H1 (cell line): ENCODE measurements around the gene DAG1. TPM values are rescaled to one million over a fixed set of nuclear protein-coding genes. Genes with fewer than 3 reads are reported as not detected.

Source experiments
- CTCF ChIA-PET: fragments of 300-600 bp; sonication (Branson Sonifier 250); formaldehyde crosslinking; loops from one replicate; lab custom pipeline; 2021; ENCODE audit not compliant: partially characterized antibody; lab: Charles Lee
- POLR2A ChIA-PET: fragments of 300-600 bp; sonication (Branson Sonifier 250); formaldehyde crosslinking; loops from one replicate; lab custom pipeline; 2021; ENCODE audit warnings: inconsistent platforms; ENCODE audit not compliant: partially characterized antibody; lab: Charles Lee
- DNase-seq, 2 experiments: peaks; one replicate each; pipeline versions ENCODE4 v3.0.0 to v3.0.0-alpha.2; 2010 to 2022; ENCODE audit warnings: low spot score in 2 of 2, low read depth in 1 of 2, mixed read lengths in 1 of 2
- FAIRE-seq: peaks from 2 replicates; lab custom pipeline; 2011; peaks lifted over from hg19 to GRCh38; lab: Jason Lieb, UNC
- H2AFZ ChIP-seq: 2 replicates; pipeline ENCODE4 v1.8.1; 2012; ENCODE audit warnings: low read length, inconsistent platforms
- H2AK5ac ChIP-seq: 2 replicates; pipeline ENCODE4 v1.6.1; 2013; ENCODE audit warnings: low read depth, low read length
- H2BK120ac ChIP-seq: replicated peaks from 2 replicates; pipeline ENCODE3; 2013; ENCODE audit warnings: low read depth, low read length, inconsistent platforms
- H2BK12ac ChIP-seq: 2 replicates; pipeline ENCODE4 v1.6.1; 2013; ENCODE audit warnings: low read depth, low read length
- H2BK15ac ChIP-seq: 2 replicates; pipeline ENCODE4 v1.6.1; 2013; ENCODE audit warnings: low read length
- H2BK20ac ChIP-seq: 2 replicates; pipeline ENCODE4 v1.6.1; 2013; ENCODE audit warnings: low read length
- H2BK5ac ChIP-seq: 2 replicates; pipeline ENCODE4 v1.6.1; 2013; ENCODE audit warnings: low read depth, low read length
- H3K14ac ChIP-seq: 2 replicates; pipeline ENCODE4 v1.6.1; 2013; ENCODE audit warnings: inconsistent platforms; ENCODE audit not compliant: insufficient read length
- H3K18ac ChIP-seq: 2 replicates; pipeline ENCODE4 v1.6.1; 2013; ENCODE audit warnings: low read length; ENCODE audit errors: extremely low read depth
- H3K23ac ChIP-seq: 2 replicates; pipeline ENCODE4 v1.6.1; 2013; ENCODE audit warnings: inconsistent platforms; ENCODE audit not compliant: insufficient read length
- H3K23me2 ChIP-seq: 2 replicates; pipeline ENCODE4 v1.6.1; 2013; ENCODE audit warnings: low read depth, low read length
- H3K27ac ChIP-seq: 2 replicates; pipeline ENCODE4 v1.6.1; 2011; ENCODE audit warnings: low read depth, low read length, inconsistent platforms
- H3K27me3 ChIP-seq, 4 experiments: replicated peaks in 1 of 4; 1 replicate in 1 of 4; 2 replicates in 3 of 4; pipeline versions ENCODE4 v1.6.1 to v1.8.1; 2011 to 2013; ENCODE audit warnings: low read length in 3 of 4, mild to moderate bottlenecking in 3 of 4, inconsistent platforms in 2 of 4, mixed read lengths in 2 of 4, moderate library complexity in 1 of 4; ENCODE audit not compliant: control insufficient read depth in 3 of 4, insufficient read depth in 3 of 4; ENCODE audit errors: extremely low read depth in 1 of 4
- H3K36me3 ChIP-seq, 4 experiments: 2 replicates each; pipeline versions ENCODE4 v1.6.1 to v1.8.1; 2011 to 2013; ENCODE audit warnings: mild to moderate bottlenecking in 4 of 4, low read length in 3 of 4, moderate library complexity in 2 of 4, control low read depth in 1 of 4, inconsistent platforms in 1 of 4; ENCODE audit not compliant: insufficient read depth in 4 of 4, control insufficient read depth in 2 of 4
- H3K4ac ChIP-seq: replicated peaks from 2 replicates; pipeline ENCODE3; 2013; ENCODE audit warnings: low read length, low read depth, mixed read lengths, inconsistent platforms; ENCODE audit not compliant: insufficient read length
- H3K4me1 ChIP-seq, 4 experiments: replicated peaks in 1 of 4; 1 replicate in 1 of 4; 2 replicates in 3 of 4; pipeline versions ENCODE4 v1.6.1 to v1.8.1; 2011 to 2013; ENCODE audit warnings: low read length in 3 of 4, inconsistent platforms in 2 of 4, mixed read lengths in 1 of 4; ENCODE audit not compliant: insufficient read depth in 4 of 4, control insufficient read depth in 3 of 4
- H3K4me2 ChIP-seq, 2 experiments: 2 replicates each; pipeline versions ENCODE4 v1.6.1 to v1.8.1; 2011 to 2013; ENCODE audit warnings: low read depth in 2 of 2, low read length in 2 of 2, control low read depth in 1 of 2, inconsistent platforms in 1 of 2, mild to moderate bottlenecking in 1 of 2; ENCODE audit not compliant: insufficient read depth in 1 of 2
- H3K4me3 ChIP-seq, 4 experiments: fragments of 200-600, 300-600 bp in 1 of 4; sonication (generic), shearing (Covaris generic), sonication (Bioruptor Twin) in 1 of 4; 2 replicates each; pipeline versions ENCODE4 v1.5.1 to v1.8.1; 2011 to 2016; ENCODE audit warnings: low read length in 4 of 4, low read depth in 3 of 4, control low read depth in 2 of 4, inconsistent platforms in 2 of 4, mild to moderate bottlenecking in 2 of 4, mixed read lengths in 1 of 4, moderate library complexity in 1 of 4; ENCODE audit not compliant: insufficient read depth in 2 of 4; ENCODE audit errors: extremely low read depth in 1 of 4
- H3K56ac ChIP-seq: replicated peaks from 2 replicates; pipeline ENCODE3; 2013; ENCODE audit warnings: low read depth, mild to moderate bottlenecking, mixed read lengths, low read length, inconsistent platforms; ENCODE audit not compliant: insufficient read length
- H3K79me1 ChIP-seq: 2 replicates; pipeline ENCODE4 v1.6.1; 2013; ENCODE audit warnings: low read depth, low read length, control low read depth
- H3K79me2 ChIP-seq, 2 experiments: 2 replicates each; pipeline versions ENCODE4 v1.6.1 to v1.8.1; 2012 to 2013; ENCODE audit warnings: low read length in 2 of 2, mild to moderate bottlenecking in 2 of 2, inconsistent platforms in 1 of 2; ENCODE audit not compliant: insufficient read depth in 2 of 2, control insufficient read depth in 1 of 2
- H3K9ac ChIP-seq, 4 experiments: replicated peaks in 1 of 4; 1 replicate in 1 of 4; 2 replicates in 3 of 4; pipeline versions ENCODE4 v1.6.1 to v1.8.1; 2011 to 2013; ENCODE audit warnings: low read depth in 3 of 4, low read length in 3 of 4, control low read depth in 2 of 4, mild to moderate bottlenecking in 2 of 4, moderate library complexity in 2 of 4, inconsistent platforms in 1 of 4; ENCODE audit errors: extremely low read depth in 1 of 4
- H3K9me3 ChIP-seq, 2 experiments: 2 replicates each; pipeline versions ENCODE4 v1.6.1 to v1.8.1; 2012 to 2013; ENCODE audit warnings: mild to moderate bottlenecking in 2 of 2, moderate library complexity in 2 of 2, control low read depth in 1 of 2, inconsistent platforms in 1 of 2, low read depth in 1 of 2, low read length in 1 of 2, mixed read lengths in 1 of 2; ENCODE audit not compliant: insufficient read depth in 2 of 2
- H4K20me1 ChIP-seq, 2 experiments: replicated peaks in 1 of 2; 2 replicates each; pipeline versions ENCODE3 to v1.8.1; 2011 to 2013; ENCODE audit warnings: inconsistent platforms in 2 of 2, low read length in 2 of 2, mild to moderate bottlenecking in 1 of 2; ENCODE audit not compliant: insufficient read depth in 2 of 2, control insufficient read depth in 1 of 2
- H4K5ac ChIP-seq: 2 replicates; pipeline ENCODE4 v1.6.1; 2013; ENCODE audit warnings: low read length, low read depth, mixed read lengths, inconsistent platforms; ENCODE audit not compliant: insufficient read length
- H4K8ac ChIP-seq: 2 replicates; pipeline ENCODE4 v1.8.0; 2013; ENCODE audit warnings: mild to moderate bottlenecking, moderate library complexity, low read length, inconsistent platforms; ENCODE audit not compliant: insufficient read depth; ENCODE audit errors: extremely low read depth
- H4K91ac ChIP-seq: replicated peaks from 2 replicates; pipeline ENCODE3; 2013; ENCODE audit warnings: low read length, mixed read lengths, inconsistent platforms; ENCODE audit not compliant: insufficient read length
- EGR1 ChIP-seq: IDR thresholded peaks from 2 replicates; pipeline ENCODE4 v1.6.1; 2011; ENCODE audit warnings: low read depth, low read length, borderline replicate concordance
- NRF1 ChIP-seq: IDR thresholded peaks from 2 replicates; pipeline ENCODE4 v1.6.1; 2011; ENCODE audit warnings: mild to moderate bottlenecking, low read depth, low read length, improper control_type of control experiment
- POLR2A ChIP-seq, 2 experiments: IDR thresholded peaks; 1 replicate in 1 of 2; 2 replicates in 1 of 2; pipeline ENCODE4 v1.6.1; 2011; ENCODE audit warnings: low read depth in 2 of 2, low read length in 2 of 2, mild to moderate bottlenecking in 2 of 2; ENCODE audit errors: control extremely low read depth in 1 of 2
- RAD21 ChIP-seq, 2 experiments: IDR thresholded peaks in 1 of 2; conservative IDR thresholded peaks in 1 of 2; 2 replicates each; pipeline ENCODE4 v1.6.1; 2011; ENCODE audit warnings: low read depth in 2 of 2, low read length in 2 of 2, improper control_type of control experiment in 1 of 2, inconsistent platforms in 1 of 2, mild to moderate bottlenecking in 1 of 2, moderate library complexity in 1 of 2
- RFX5 ChIP-seq: IDR thresholded peaks from 2 replicates; pipeline ENCODE4 v1.6.1; 2011; ENCODE audit warnings: low read depth, low read length, improper control_type of control experiment, borderline replicate concordance
- WGBS, 2 experiments: shearing (Covaris generic) in 1 of 2; methylation state at CpG; one replicate each; pipeline versions ENCODE4 v1.1.6 to v1.1.7; 2013 to 2015; ENCODE audit warnings: low lambda C conversion rate in 2 of 2, mixed read lengths in 2 of 2, inconsistent platforms in 1 of 2, low coverage in 1 of 2, missing lambda C conversion rate in 1 of 2; ENCODE audit not compliant: insufficient replicate concordance in 2 of 2, insufficient coverage in 1 of 2, insufficient read length in 1 of 2; ENCODE audit errors: extremely low coverage in 1 of 2, missing lambda C conversion rate in 1 of 2; 5-methylcytosine and 5-hydroxymethylcytosine counted together
- polyA plus RNA-seq, 7 experiments: library from polyadenylated mRNA; depleted of rRNA in 3 of 7; stranded (reverse) in 5 of 7; unstranded in 2 of 7; fragments of >200 nt in 5 of 7; fragments of 200-250 nt in 2 of 7; gene quantifications; 1 replicate in 5 of 7; 2 replicates in 1 of 7; 4 replicates in 1 of 7; pipeline versions ENCODE4 v1.2.1 to v1.2.3, GENCODE V29; 2011 to 2013; ENCODE audit warnings: missing spikeins in 2 of 7, mixed read lengths in 2 of 7
- total RNA-seq: library from RNA; stranded (reverse); fragmentation: NEBNext Ultra II Directional; extraction: Animal tissue kit (Norgen Biotek cat#: 25700); gene quantifications from 2 replicates; pipeline ENCODE4 v1.2.1, GENCODE V29; 2021

DAG1 gene
- total and polyA plus RNA-seq, 2 of the 8 experiments (the other 6 are each of a cell fraction or from before 2014, with no cell fraction given), result 97.5 to 138 TPM

DNA sequence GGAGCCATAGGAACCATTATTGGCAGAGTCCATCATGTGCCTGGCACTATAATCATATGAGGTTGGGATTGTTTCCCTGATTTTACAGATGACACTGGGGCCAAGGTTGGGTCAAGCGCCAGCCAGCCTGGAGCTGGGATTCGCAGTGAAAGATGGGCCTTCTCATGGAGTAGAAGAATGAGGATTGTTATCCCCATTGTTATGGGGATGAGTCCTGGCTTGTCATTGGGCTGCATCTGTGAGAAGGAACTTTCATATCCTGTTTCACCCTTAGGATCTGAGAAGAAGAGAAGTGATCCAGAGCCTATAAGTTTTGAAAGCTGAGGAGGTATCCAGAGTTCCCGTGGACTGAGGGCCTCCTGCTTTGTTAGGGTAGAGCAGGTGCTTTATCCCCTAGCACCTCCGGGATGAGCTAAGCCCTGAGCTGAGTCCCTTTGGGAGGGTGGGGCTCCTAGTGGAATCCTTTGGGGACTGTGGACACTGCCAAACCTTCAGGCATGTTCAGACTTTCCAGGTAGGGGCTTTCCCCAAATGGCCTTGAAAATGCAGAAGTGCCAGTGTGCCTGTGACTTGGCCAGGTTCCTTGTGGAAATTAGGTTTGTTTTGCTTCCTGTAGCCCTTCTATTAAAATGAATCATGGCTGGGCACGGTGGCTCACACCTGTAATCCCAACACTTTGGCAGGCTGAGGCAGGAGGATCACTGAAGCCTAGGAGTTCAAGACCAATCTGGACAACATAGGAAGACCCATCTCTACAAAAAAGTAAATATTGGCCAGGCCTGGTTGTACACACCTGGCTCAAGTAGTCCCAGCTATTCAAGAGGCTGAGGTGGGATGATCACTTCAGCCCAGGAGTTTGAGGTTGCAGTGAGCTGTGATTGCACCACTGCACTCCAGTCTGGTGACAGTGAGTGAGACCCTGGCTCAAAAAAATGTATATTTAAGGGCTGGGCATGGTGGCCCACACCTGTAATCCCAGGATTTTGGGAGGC is 54.0 kb downstream of the DAG1 start:
- peak overlapping the region; percentile 31; the same call in 1 of the 2 replicates for H3K27ac ChIP-seq
- H4K5ac ChIP-seq, result no peak overlapping the region
- peaks cover 0 to 33% of the 10 kb centered on the region in 2 experiments; a peak in 2 of 4 replicates for H3K79me2 ChIP-seq
- H2BK5ac ChIP-seq, result 0 out of 2 replicates have a peak overlapping the region, but pooled peaks have one; percentile 71
- H2BK12ac ChIP-seq, result no peak overlapping the region
- no peak overlapping the region for H3K23ac ChIP-seq
- ChIA-PET POLR2A (no interaction called here), CTCF (interaction anchor here (0.7 to 6.9 kb wide), 6 partner anchors 12 to 75 kb away, joined by 3 to 25 read pairs (median 5); no protein-coding TSS in a partner anchor)
- H2AFZ ChIP-seq, result no peak overlapping the region
- WGBS, 2 experiments, result 92% methylated on average over 5 of the region's 5 CpGs; no CpG with 5 or more reads in 1 of the 2 experiments
- H3K18ac ChIP-seq, result no peak overlapping the region
- peaks cover 0 to 19% (median 2%) of the 10 kb centered on the region in 4 experiments; a peak in 3 of 8 replicates for H3K36me3 ChIP-seq
- H3K79me1 ChIP-seq, result peaks cover 14% of the 10 kb centered on the region
- no peak overlapping the region for H4K91ac ChIP-seq
- no peaks in the 10 kb centered on the region for H3K27me3 ChIP-seq
- H2AK5ac ChIP-seq, result no peak overlapping the region
- DNase-seq (no peak), FAIRE-seq (no peak)
- H3K4me2 ChIP-seq, result no peak overlapping the region
- no peak overlapping the region for H3K4me3 ChIP-seq
- H3K9ac ChIP-seq, result no peak overlapping the region
- H3K4me1 ChIP-seq, result peaks cover 0 to 2% (median 0%) of the 10 kb centered on the region in 4 experiments; a peak in 3 of 7 replicates
- H2BK20ac ChIP-seq, result no peak overlapping the region
- H3K56ac ChIP-seq, result no peak overlapping the region
- no peak overlapping the region for H3K4ac ChIP-seq
- H4K8ac ChIP-seq, result no peak overlapping the region
- no peak overlapping the region for H3K14ac ChIP-seq
- H3K9me3 ChIP-seq, result no peaks in the 10 kb centered on the region
- H2BK120ac ChIP-seq, result no peak overlapping the region
- no peaks in the 10 kb centered on the region for H3K23me2 ChIP-seq
- no peak overlapping the region for H2BK15ac ChIP-seq
- no peak for TF ChIP-seq NRF1
- no peak for TF ChIP-seq EGR1
- no peak for TF ChIP-seq RAD21 (IDR thresholded peaks at IDR 0.05 in 1 of 2, conservative IDR thresholded peaks at IDR 0.05 in 1 of 2; ENCODE audit: low read depth in 2 of 2, low read length in 2 of 2)
- no peak for TF ChIP-seq POLR2A (IDR thresholded peaks at IDR 0.05; ENCODE audit: control extremely low read depth in 1 of 2, low read depth in 2 of 2, low read length in 2 of 2)
- no peak for TF ChIP-seq RFX5
- peaks cover 0 to 10% of the 10 kb centered on the region in 2 experiments for H4K20me1 ChIP-seq
